Activated T-cell treated with anti-CD3 and anti-CD28 coated beads, Interleukin-2, amount 50 U/mL, for 4 hours (primary cell): ENCODE measurements around the gene PCDHA8. TPM values are rescaled to one million over a fixed set of nuclear protein-coding genes. Genes with fewer than 3 reads are reported as not detected.
"Not testable (repeated sequence)": the region's sequence is repeated elsewhere in the genome, so short reads cannot be mapped to it uniquely, and the experiment has no call there.

ENCODE experiments used
- ATAC-seq, 2 donors: fragments of 200-7000 bp; cut with Tn5 transposase; one replicate each; pipeline ENCODE4 v1.10.0; 2021
- DNase-seq: peaks from one replicate; pipeline ENCODE4 v3.0.0-alpha.2; 2020
- H3K27me3 Mint-ChIP-seq: one replicate; pipeline ENCODE4 v1.8.0; 2021; ENCODE audit warnings: low read depth, mixed read lengths
- H3K36me3 Mint-ChIP-seq: one replicate; pipeline ENCODE4 v1.8.0; 2022; ENCODE audit warnings: mixed read lengths; ENCODE audit not compliant: insufficient read depth
- H3K4me1 Mint-ChIP-seq: one replicate; pipeline ENCODE4 v1.8.0; 2021; ENCODE audit warnings: low read depth, mixed read lengths
- H3K4me3 Mint-ChIP-seq: one replicate; pipeline ENCODE4 v1.8.0; 2021; ENCODE audit warnings: mild to moderate bottlenecking, moderate library complexity, mixed read lengths
- H3K9me3 Mint-ChIP-seq: one replicate; pipeline ENCODE4 v1.8.0; 2021; ENCODE audit warnings: mixed read lengths
- total RNA-seq, 3 donors: library from RNA; stranded (reverse); gene quantifications; one replicate each; pipeline ENCODE4 v1.2.1, GENCODE V29; 2021

The PCDHA8 gene
- total RNA-seq, 3 donors from 2014 or later: not detected

DNA sequence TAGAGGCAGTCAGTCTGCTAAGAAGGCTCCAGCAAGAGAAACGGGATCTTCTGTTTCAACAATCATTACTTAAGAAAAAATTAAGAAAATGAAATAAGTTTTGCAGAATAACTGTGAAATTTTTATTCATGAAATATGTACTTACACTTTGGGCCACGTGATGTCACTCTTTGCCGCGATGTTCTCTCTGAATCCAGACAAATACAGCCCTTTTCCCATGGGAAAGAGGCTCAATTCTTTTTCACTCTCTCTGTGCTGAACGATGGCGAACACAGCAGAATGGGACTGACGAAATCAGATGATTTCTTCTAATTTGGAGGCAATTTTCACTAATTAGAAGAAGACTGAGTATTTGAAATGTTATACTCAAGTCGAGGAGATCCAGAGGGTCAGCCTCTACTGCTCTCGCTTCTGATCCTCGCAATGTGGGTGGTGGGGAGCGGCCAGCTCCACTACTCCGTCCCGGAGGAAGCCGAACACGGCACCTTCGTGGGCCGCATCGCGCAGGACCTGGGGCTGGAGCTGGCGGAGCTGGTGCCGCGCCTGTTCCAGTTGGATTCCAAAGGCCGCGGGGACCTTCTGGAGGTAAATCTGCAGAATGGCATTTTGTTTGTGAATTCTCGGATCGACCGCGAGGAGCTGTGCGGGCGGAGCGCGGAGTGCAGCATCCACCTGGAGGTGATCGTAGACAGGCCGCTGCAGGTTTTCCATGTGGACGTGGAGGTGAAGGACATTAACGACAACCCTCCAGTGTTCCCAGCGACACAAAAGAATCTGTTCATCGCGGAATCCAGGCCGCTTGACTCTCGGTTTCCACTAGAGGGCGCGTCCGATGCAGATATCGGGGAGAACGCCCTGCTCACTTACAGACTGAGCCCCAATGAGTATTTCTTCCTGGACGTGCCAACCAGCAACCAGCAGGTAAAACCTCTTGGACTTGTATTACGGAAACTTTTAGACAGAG is 7.4 kb downstream of the PCDHA8 start, which contains the start of gene PCDHA9:
Gene PCDHA9, plus strand, starts transcription at position 244 of the 964 bp plus-strand sequence. Its CDS starts 114 bp downstream, at position 358.
- not testable (repeated sequence) for H3K4me3 Mint-ChIP-seq, DNase-seq, H3K27me3 Mint-ChIP-seq, H3K9me3 Mint-ChIP-seq, H3K4me1 Mint-ChIP-seq, H3K36me3 Mint-ChIP-seq, ATAC-seq

DNA sequence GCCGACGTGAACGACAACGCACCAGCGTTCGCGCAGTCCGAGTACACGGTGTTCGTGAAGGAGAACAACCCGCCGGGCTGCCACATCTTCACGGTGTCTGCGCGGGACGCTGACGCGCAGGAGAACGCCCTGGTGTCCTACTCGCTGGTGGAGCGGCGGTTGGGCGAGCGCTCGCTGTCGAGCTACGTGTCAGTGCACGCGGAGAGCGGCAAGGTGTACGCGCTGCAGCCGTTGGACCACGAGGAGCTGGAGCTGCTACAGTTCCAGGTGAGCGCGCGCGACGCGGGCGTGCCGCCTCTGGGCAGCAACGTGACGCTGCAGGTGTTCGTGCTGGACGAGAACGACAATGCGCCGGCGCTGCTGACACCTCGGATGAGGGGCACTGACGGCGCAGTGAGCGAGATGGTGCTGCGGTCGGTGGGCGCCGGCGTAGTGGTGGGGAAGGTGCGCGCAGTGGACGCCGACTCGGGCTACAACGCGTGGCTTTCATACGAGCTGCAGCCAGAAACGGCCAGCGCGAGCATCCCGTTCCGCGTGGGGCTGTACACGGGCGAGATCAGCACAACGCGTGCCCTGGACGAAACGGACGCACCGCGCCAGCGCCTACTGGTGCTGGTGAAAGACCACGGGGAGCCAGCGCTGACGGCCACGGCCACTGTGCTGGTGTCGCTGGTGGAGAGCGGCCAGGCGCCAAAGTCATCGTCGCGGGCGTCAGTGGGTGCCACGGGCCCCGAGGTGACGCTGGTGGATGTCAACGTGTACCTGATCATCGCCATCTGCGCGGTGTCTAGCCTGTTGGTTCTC is 9.0 kb downstream of the PCDHA8 start:
- not testable (repeated sequence) for DNase-seq, H3K4me3 Mint-ChIP-seq, H3K9me3 Mint-ChIP-seq, ATAC-seq, H3K36me3 Mint-ChIP-seq, H3K27me3 Mint-ChIP-seq, H3K4me1 Mint-ChIP-seq

DNA sequence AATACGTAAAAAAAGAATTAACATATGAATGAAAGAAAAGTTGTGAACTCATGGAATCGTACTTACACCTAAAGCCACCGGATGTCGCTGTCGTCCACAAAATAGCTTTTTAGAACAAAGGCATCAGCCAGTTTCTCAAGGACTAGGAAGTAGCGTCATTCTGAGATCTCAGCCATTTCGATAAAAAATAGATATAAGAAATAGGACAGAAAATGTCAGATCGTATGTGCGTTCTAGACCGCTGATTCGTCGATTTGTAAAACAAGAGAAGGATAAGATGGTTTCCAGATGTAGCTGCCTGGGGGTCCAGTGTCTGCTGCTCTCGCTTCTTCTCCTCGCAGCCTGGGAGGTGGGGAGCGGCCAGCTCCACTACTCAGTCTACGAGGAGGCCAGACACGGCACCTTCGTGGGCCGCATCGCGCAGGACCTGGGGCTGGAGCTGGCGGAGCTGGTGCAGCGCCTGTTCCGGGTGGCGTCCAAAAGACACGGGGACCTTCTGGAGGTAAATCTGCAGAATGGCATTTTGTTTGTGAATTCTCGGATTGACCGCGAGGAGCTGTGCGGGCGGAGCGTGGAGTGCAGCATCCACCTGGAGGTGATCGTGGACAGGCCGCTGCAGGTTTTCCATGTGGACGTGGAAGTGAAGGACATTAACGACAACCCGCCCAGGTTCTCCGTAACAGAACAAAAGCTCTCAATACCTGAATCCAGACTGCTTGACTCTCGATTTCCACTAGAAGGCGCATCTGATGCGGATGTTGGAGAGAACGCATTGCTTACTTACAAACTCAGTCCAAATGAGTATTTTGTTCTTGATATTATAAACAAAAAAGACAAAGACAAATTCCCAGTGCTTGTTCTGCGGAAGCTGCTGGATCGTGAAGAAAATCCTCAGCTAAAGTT is 15.0 kb downstream of the PCDHA8 start, which contains the start of gene PCDHA10:
Gene PCDHA10, plus strand, starts transcription at position 126 of the 903 bp plus-strand sequence. Its CDS starts 152 bp downstream, at position 278.
- no peak within 1 kb of the TSS for H3K4me3 Mint-ChIP-seq
- H3K4me1 Mint-ChIP-seq: no peaks in the 10 kb centered on the region
- H3K36me3 Mint-ChIP-seq: no peaks in the 10 kb centered on the region
- H3K27me3 Mint-ChIP-seq: peaks cover 2% of the 10 kb centered on the region
- DNase-seq (no peak), ATAC-seq (no peak)
- peaks cover 7% of the 10 kb centered on the region for H3K9me3 Mint-ChIP-seq

DNA sequence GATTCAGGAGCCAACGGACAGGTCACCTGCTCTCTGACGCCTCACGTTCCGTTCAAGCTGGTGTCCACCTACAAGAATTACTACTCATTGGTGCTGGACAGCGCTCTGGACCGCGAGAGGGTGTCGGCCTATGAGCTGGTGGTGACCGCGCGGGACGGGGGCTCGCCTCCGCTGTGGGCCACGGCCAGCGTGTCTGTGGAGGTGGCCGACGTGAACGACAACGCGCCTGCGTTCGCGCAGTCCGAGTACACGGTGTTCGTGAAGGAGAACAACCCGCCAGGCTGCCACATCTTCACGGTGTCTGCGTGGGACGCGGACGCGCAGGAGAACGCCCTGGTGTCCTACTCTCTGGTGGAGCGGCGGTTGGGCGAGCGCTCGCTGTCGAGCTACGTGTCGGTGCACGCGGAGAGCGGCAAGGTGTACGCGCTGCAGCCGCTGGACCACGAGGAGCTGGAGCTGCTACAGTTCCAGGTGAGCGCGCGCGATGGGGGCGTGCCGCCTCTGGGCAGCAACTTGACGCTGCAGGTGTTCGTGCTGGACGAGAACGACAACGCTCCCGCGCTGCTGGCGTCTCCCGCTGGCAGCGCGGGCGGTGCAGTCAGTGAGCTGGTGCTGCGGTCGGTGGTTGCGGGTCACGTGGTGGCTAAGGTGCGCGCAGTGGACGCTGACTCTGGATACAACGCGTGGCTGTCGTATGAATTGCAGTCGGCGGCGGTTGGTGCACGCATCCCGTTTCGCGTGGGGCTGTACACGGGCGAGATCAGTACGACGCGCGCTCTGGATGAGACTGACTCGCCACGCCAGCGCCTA is 16.4 kb downstream of the PCDHA8 start:
- no peak for DNase-seq
- Mint-ChIP-seq H3K9me3 (peaks cover 7% of the 10 kb centered on the region), H3K4me1 (no peaks in the 10 kb centered on the region), H3K36me3 (no peaks in the 10 kb centered on the region), H3K27me3 (peaks cover 2% of the 10 kb centered on the region), H3K4me3 (no peak overlapping the region)
- no peak for ATAC-seq

DNA sequence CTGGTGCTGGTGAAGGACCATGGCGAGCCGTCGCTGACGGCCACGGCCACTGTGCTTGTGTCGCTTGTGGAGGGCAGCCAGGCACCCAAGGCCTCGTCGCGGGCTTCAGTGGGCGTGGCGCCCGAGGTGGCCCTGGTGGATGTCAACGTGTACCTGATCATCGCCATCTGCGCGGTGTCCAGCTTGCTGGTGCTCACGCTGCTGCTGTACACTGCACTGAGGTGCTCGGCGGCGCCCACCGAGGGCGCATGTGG is 16.9 kb downstream of the PCDHA8 start:
- Mint-ChIP-seq H3K9me3 (peaks cover 7% of the 10 kb centered on the region), H3K4me3 (no peak overlapping the region), H3K27me3 (peaks cover 2% of the 10 kb centered on the region), H3K36me3 (no peaks in the 10 kb centered on the region), H3K4me1 (no peaks in the 10 kb centered on the region)
- DNase-seq (no peak), ATAC-seq (no peak)

DNA sequence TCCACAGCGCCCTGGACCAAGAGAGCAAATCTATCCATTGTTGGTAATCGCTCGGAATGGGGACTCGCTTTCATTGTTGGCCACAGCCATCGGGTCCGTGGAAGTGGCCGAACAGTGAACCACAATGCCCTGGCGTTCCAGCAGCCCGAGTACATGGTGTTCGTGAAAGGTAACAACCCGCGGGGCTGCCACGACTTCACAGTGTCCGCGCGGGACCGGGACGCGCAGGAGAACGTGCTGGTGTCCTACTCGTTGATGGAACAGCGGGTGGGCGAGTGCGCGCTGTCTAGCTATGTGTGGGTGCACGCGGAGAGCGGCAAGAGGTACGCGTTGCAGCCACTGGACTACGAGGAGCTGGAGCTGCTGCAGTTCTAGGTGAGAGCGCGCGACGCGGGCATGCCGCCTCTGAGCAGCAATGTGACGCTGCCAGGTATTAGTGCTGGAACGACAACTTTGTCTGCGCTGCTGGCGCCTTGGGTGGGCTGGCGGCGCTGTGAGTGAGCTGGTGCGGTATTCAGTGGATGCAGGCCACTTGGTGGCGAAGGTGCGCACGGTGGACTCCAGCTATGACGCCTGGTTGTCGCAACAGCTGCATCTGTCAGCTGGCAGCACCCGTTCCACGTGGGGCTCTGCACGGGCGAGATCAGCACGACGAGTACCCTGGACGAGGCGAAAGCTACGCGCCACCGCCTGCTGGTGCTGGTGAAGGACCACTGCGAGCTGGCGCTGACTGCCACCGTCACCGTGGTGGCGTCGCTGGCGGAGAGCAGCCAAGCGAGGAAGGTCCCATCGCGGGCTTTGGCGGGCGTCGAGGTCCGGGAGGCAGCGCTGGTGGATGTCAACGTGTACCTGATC is 21.7 kb downstream of the PCDHA8 start:
- H3K4me1 Mint-ChIP-seq: no peaks in the 10 kb centered on the region
- H3K27me3 Mint-ChIP-seq: peaks cover 5% of the 10 kb centered on the region
- no peak overlapping the region for H3K4me3 Mint-ChIP-seq
- H3K36me3 Mint-ChIP-seq: no peaks in the 10 kb centered on the region
- no peak for ATAC-seq
- peaks cover 3% of the 10 kb centered on the region for H3K9me3 Mint-ChIP-seq
- DNase-seq: no peak

DNA sequence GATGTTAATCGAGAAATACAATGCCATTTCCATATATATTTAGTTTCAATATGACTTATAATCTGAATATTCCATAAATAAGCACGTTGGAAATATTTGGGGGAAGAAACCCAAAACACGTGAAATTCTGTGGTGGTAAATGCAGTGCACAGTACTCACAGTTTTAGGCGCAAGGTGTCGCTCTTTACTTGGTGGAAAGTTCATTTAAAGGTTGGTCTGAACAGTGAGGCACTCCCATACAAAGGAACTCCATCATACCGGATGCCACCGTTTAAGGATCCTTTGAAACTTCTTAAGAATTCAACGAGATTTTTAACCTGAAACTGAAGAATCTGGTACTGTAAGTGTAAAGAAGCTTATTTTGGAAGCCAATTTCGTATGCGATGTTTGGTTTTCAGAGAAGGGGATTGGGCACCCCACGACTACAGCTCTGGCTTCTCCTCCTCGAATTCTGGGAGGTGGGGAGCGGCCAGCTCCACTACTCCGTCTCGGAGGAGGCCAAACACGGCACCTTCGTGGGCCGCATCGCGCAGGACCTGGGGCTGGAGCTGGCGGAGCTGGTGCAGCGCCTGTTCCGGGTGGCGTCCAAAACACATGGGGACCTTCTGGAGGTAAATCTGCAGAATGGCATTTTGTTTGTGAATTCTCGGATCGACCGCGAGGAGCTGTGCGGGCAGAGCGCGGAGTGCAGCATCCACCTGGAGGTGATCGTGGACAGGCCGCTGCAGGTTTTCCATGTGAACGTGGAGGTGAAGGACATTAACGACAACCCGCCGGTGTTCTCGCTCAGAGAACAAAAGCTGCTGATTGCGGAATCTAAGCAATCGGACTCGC is 28.0 kb downstream of the PCDHA8 start, which contains the start of gene PCDHA11:
Gene PCDHA11, plus strand, starts transcription at position 237 of the 834 bp plus-strand sequence. Its CDS starts 147 bp downstream, at position 384.
- ATAC-seq (no peak), DNase-seq (no peak)

DNA sequence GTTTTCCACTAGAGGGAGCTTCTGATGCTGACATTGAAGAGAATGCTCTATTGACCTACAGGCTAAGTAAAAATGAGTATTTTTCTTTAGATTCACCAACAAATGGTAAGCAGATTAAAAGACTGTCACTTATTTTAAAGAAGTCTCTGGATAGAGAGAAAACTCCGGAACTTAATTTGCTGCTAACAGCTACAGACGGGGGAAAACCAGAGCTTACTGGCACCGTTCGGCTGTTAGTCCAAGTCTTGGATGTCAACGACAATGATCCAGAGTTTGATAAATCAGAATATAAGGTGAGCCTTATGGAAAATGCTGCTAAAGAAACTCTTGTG is 28.5 kb downstream of the PCDHA8 start:
- H3K4me3 Mint-ChIP-seq: no peak overlapping the region
- H3K4me1 Mint-ChIP-seq: no peaks in the 10 kb centered on the region
- H3K36me3 Mint-ChIP-seq: peaks cover 2% of the 10 kb centered on the region
- peaks cover 21% of the 10 kb centered on the region for H3K27me3 Mint-ChIP-seq
- ATAC-seq (no peak), DNase-seq (no peak)
- peaks cover 6% of the 10 kb centered on the region for H3K9me3 Mint-ChIP-seq

More for the DNA sequence above, 28.0 kb downstream of the PCDHA8 start, which contains the start of gene PCDHA11:
- Mint-ChIP-seq H3K4me3 (no peak within 1 kb of the TSS), H3K27me3 (peaks cover 18% of the 10 kb centered on the region), H3K36me3 (peaks cover 2% of the 10 kb centered on the region), H3K9me3 (peaks cover 6% of the 10 kb centered on the region), H3K4me1 (no peaks in the 10 kb centered on the region)

DNA sequence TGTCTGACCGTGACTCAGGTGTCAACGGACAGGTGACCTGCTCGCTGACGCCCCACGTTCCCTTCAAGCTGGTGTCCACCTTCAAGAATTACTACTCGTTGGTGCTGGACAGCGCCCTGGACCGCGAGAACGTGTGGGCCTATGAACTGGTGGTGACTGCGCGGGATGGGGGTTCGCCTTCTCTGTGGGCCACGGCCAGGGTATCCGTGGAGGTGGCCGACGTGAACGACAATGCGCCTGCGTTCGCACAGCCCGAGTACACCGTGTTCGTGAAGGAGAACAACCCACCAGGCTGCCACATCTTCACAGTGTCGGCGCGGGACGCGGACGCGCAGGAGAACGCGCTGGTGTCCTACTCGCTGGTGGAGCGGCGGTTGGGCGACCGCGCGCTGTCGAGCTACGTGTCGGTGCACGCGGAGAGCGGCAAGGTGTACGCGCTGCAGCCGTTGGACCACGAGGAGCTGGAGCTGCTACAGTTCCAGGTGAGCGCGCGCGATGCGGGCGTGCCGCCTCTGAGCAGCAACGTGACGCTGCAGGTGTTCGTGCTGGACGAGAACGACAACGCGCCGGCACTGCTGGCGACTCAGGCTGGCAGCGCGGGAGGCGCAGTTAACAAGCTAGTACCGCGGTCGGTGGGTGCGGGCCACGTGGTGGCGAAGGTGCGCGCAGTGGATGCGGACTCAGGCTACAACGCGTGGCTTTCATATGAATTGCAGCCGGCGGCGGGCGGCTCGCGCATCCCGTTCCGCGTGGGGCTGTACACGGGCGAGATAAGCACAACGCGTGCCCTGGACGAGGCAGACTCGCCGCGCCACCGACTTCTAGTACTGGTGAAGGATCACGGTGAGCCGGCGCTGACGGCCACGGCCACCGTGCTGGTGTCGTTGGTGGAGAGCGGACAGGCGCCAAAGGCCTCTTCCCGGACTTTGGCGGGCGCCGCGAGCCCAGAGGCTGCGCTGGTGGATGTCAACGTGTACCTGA is 29.5 kb downstream of the PCDHA8 start:
- Mint-ChIP-seq H3K4me1 (no peaks in the 10 kb centered on the region), H3K36me3 (peaks cover 2% of the 10 kb centered on the region), H3K9me3 (peaks cover 6% of the 10 kb centered on the region), H3K4me3 (no peak overlapping the region), H3K27me3 (peaks cover 26% of the 10 kb centered on the region)
- no peak for DNase-seq
- no peak for ATAC-seq

DNA sequence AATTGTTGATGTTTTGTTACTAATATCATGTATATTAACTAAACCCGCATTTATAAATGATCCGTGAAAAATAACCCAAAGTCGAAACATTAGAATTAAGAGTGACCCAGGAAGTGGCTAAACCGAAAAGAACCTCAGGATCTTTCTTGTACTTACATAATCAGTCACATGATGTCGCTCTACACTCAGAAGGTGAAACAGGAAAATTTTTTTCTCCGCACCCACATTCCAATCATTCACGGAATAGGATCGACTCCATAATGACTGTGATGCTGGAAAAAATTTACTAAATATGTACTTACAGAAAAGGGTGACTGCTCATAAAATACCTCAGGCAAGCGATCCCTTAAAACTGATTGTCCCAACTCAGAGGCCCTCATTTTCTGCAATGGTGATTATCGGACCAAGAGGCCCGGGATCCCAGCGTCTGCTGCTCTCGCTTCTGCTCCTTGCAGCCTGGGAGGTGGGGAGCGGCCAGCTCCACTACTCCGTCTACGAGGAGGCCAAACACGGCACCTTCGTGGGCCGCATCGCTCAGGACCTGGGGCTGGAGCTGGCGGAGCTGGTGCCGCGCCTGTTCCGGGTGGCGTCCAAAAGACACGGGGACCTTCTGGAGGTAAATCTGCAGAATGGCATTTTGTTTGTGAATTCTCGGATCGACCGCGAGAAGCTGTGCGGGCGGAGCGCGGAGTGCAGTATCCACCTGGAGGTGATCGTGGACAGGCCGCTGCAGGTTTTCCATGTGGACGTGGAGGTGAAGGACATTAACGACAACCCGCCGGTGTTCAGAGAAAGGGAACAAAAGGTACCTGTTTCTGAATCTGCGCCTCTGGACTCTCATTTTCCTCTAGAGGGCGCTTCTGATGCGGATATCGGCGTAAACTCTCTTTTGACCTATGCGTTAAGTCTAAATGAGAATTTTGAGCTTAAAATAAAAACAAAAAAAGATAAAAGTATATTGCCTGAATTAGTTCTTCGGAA is 34.4 kb downstream of the PCDHA8 start, which contains the start of gene PCDHA12:
Gene PCDHA12, plus strand, starts transcription at position 224 of the 981 bp plus-strand sequence. Its CDS starts 165 bp downstream, at position 389.
- Mint-ChIP-seq H3K9me3 (peaks cover 14% of the 10 kb centered on the region), H3K36me3 (no peaks in the 10 kb centered on the region), H3K4me1 (no peaks in the 10 kb centered on the region), H3K27me3 (peaks cover 42% of the 10 kb centered on the region), H3K4me3 (no peak within 1 kb of the TSS)
- DNase-seq: no peak
- no peak for ATAC-seq
